ENCODE results near the gene BROX.
"Not testable (repeated sequence)": the region's sequence is repeated elsewhere in the genome, so short reads cannot be mapped to it uniquely, and the experiment has no call there.

BROX gene

GRCh38 chr1:222732216-222733159 is 20.1 kb downstream of the BROX start:
- FAIRE-seq, result no peak

- FAIRE-seq, result no peak
These were observed 22.4 kb downstream of the BROX start for GRCh38 chr1:222734740-222735139.

GRCh38 chr1:222736470-222736869 is 24.1 kb downstream of the BROX start:
- FAIRE-seq, result no peak

- FAIRE-seq, result no peak
These were observed 24.6 kb downstream of the BROX start, which contains the start of gene FAM177B for GRCh38 chr1:222736972-222737371. Gene FAM177B (plus strand): TSS chr1:222737202. CDS start chr1:222746546, 9,344 bp downstream.

GRCh38 chr1:222739465-222739864 is 27.1 kb downstream of the BROX start:
- FAIRE-seq, result no peak

- no peak for FAIRE-seq
These were observed 27.6 kb downstream of the BROX start for GRCh38 chr1:222739929-222740328.

- FAIRE-seq, result not testable (repeated sequence)
These were observed 29.5 kb downstream of the BROX start for GRCh38 chr1:222741630-222742457.

GRCh38 chr1:222749927-222750326 is 37.6 kb downstream of the BROX start:
- no peak for FAIRE-seq

GRCh38 chr1:222750651-222751050 is 38.3 kb downstream of the BROX start:
- no peak for FAIRE-seq

GRCh38 chr1:222751255-222751654 is 38.9 kb downstream of the BROX start:
- FAIRE-seq, result no peak

GRCh38 chr1:222754366-222755139 is 42.2 kb downstream of the BROX start:
- no peak for FAIRE-seq

- no peak for FAIRE-seq
These were observed 45.4 kb downstream of the BROX start for GRCh38 chr1:222757646-222758268.

- FAIRE-seq, result no peak
These were observed 47.2 kb downstream of the BROX start for GRCh38 chr1:222759451-222760035.

GRCh38 chr1:222761083-222761482 is 48.7 kb downstream of the BROX start:
- no peak for FAIRE-seq

- FAIRE-seq, result not testable (repeated sequence)
These were observed 49.8 kb downstream of the BROX start for GRCh38 chr1:222762178-222762577.

GRCh38 chr1:222767152-222767571 is 54.8 kb downstream of the BROX start:
- no peak for FAIRE-seq

GRCh38 chr1:222768592-222768991 is 56.2 kb downstream of the BROX start:
- no peak for FAIRE-seq

- FAIRE-seq, result no peak
These were observed 56.8 kb downstream of the BROX start for GRCh38 chr1:222769181-222769580.

GRCh38 chr1:222769971-222770620 is 57.7 kb downstream of the BROX start:
- no peak for FAIRE-seq

GRCh38 chr1:222772996-222773379 is 60.6 kb downstream of the BROX start:
- no peak for FAIRE-seq

- no peak for FAIRE-seq
These were observed 65.1 kb downstream of the BROX start for GRCh38 chr1:222777463-222777862.

Measured in G401.6 (cell line).